Measurements from ENCODE around the gene PPP3R2. TPM values are rescaled to one million over a fixed set of nuclear protein-coding genes. Genes with fewer than 3 reads are reported as not detected.

The PPP3R2 gene
- total RNA-seq, 6 experiments from 2014 or later: not detected

- intact Hi-C loops (cut with DNase I): no loop called here
- WGBS (ENCODE audit: insufficient coverage, low coverage, low lambda C conversion rate, missing lambda C conversion rate): 88% methylated on average over 5 of the region's 5 CpGs
- no peak for DNase-seq
- Histone ChIP-seq H3K9me3 (no peaks in the 10 kb centered on the region), H3K27me3 (no peaks in the 10 kb centered on the region), H3K4me3 (no peak overlapping the region), H3K27ac (no peak overlapping the region), H3K4me1 (no peaks in the 10 kb centered on the region), H3K36me3 (no peaks in the 10 kb centered on the region)
- no peak for TF ChIP-seq POLR2A (IDR thresholded peaks at IDR 0.05)
- TF ChIP-seq, protein P1, sequence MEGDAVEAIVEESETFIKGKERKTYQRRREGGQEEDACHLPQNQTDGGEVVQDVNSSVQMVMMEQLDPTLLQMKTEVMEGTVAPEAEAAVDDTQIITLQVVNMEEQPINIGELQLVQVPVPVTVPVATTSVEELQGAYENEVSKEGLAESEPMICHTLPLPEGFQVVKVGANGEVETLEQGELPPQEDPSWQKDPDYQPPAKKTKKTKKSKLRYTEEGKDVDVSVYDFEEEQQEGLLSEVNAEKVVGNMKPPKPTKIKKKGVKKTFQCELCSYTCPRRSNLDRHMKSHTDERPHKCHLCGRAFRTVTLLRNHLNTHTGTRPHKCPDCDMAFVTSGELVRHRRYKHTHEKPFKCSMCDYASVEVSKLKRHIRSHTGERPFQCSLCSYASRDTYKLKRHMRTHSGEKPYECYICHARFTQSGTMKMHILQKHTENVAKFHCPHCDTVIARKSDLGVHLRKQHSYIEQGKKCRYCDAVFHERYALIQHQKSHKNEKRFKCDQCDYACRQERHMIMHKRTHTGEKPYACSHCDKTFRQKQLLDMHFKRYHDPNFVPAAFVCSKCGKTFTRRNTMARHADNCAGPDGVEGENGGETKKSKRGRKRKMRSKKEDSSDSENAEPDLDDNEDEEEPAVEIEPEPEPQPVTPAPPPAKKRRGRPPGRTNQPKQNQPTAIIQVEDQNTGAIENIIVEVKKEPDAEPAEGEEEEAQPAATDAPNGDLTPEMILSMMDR (IDR thresholded peaks at IDR 0.05): no peak
- peak in 2 of 4 donors; percentile 21 to 54 for ATAC-seq
Measured at GRCh38 chr9:101586651-101587050, 8.1 kb downstream of the PPP3R2 start.

- DNase-seq: no peak
- intact Hi-C loops (cut with DNase I): no loop called here
- Histone ChIP-seq H3K27me3 (no peaks in the 10 kb centered on the region), H3K27ac (no peak overlapping the region), H3K4me1 (no peaks in the 10 kb centered on the region), H3K36me3 (no peaks in the 10 kb centered on the region), H3K4me3 (no peak overlapping the region), H3K9me3 (no peaks in the 10 kb centered on the region)
- WGBS (ENCODE audit: insufficient coverage, low coverage, low lambda C conversion rate, missing lambda C conversion rate): 70% methylated on average over 3 of the region's 3 CpGs
- ATAC-seq: peak; percentile 42 to 71 (median 55)
- TF ChIP-seq, protein P1 (IDR thresholded peaks at IDR 0.05): no peak
- no peak for TF ChIP-seq POLR2A (IDR thresholded peaks at IDR 0.05)
Measured at GRCh38 chr9:101585740-101586139, 9.0 kb downstream of the PPP3R2 start.

DNA sequence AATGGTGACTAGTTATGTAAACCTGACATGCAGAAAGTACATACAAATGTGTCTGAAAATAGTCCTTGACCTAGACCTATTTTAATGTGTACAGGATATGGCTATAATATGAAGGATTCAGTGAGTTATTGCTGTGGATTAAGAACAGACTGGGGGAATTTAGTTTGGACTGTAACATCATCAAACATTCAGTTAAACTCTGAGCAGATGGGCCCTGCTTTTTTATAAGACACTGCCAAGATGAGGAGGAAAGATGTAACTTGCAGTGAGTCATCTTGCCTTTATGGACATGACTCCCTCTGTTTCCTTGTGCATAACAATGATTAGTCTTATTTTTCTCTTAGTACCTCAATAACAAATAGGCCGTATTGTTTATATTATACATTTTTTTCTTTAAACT is 12.2 kb downstream of the PPP3R2 start:
- Histone ChIP-seq H3K27me3 (no peaks in the 10 kb centered on the region), H3K4me3 (no peak overlapping the region), H3K27ac (no peak overlapping the region), H3K36me3 (no peaks in the 10 kb centered on the region), H3K4me1 (no peaks in the 10 kb centered on the region), H3K9me3 (no peaks in the 10 kb centered on the region)
- DNase-seq: no peak
- TF ChIP-seq POLR2A (IDR thresholded peaks at IDR 0.05): no peak
- TF ChIP-seq, protein P1 (IDR thresholded peaks at IDR 0.05): no peak
- intact Hi-C loops (cut with DNase I): no loop called here
- WGBS (ENCODE audit: insufficient coverage, low coverage, low lambda C conversion rate, missing lambda C conversion rate): 67% methylated on average over 1 of the region's 1 CpG
- no peak for ATAC-seq

DNA sequence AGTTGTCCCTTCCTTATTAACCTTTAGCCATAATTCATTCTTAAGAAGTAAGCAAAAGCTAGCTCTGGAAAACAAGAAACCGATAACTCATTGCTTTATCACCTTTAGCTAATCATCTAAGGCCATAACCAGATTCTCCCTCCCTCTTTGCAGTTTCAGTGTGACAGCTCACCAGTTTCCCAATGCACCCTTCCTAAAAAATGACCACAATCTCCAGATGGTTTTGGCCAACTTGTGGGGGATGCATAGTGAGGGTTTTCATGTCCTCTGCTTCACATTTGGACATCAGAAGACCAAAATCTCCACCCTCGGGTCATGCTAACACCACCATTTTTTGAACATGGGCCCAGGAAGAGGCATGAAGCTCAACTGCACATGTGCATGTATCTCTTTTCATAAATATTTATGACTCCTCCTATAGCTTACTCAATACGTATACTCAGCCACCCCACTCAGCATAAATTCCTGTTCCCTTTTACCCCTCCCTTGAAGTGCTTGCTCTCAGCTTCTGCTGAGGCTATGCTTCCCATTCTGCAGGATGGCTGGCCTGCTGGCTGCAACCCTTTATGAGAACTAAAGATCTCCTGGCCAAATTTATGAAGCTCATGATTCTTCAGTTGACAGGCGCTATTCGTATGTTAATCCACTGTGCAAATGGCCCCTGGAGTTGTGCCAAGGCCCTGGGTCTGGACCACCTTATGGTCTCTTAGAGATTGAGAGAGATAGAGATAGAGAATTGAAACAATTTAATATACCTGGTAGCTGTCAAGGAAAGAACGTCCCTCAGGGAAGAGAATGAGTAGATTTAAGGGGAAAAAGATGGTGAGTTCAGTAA is 14.8 kb downstream of the PPP3R2 start:
- DNase-seq: peak in 1 of 3 donors; percentile 21
- Histone ChIP-seq H3K36me3 (no peaks in the 10 kb centered on the region), H3K4me3 (no peak overlapping the region), H3K27ac (no peak overlapping the region), H3K4me1 (peaks cover 0 to 8% (median 0%) of the 10 kb centered on the region in 4 donors), H3K27me3 (no peaks in the 10 kb centered on the region), H3K9me3 (no peaks in the 10 kb centered on the region)
- WGBS (ENCODE audit: insufficient coverage, low coverage, low lambda C conversion rate, missing lambda C conversion rate): 55% methylated on average over 5 of the region's 6 CpGs
- intact Hi-C loops (cut with DNase I): no loop called here
- ATAC-seq: peak; percentile 51 to 78 (median 64)
- TF ChIP-seq, protein P1 (IDR thresholded peaks at IDR 0.05): no peak
- TF ChIP-seq POLR2A (IDR thresholded peaks at IDR 0.05): no peak
